HG03520 (cell line): ENCODE data around the gene BST1.

Experiments used
- ATAC-seq: cut with Tn5 transposase; IDR thresholded peaks from one replicate; pipeline ENCODE4 v1.9.1; 2021; ENCODE audit warnings: mild to moderate bottlenecking, moderate library complexity; ENCODE audit not compliant: unreplicated experiment

The BST1 gene, protein sequence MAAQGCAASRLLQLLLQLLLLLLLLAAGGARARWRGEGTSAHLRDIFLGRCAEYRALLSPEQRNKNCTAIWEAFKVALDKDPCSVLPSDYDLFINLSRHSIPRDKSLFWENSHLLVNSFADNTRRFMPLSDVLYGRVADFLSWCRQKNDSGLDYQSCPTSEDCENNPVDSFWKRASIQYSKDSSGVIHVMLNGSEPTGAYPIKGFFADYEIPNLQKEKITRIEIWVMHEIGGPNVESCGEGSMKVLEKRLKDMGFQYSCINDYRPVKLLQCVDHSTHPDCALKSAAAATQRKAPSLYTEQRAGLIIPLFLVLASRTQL

DNA sequence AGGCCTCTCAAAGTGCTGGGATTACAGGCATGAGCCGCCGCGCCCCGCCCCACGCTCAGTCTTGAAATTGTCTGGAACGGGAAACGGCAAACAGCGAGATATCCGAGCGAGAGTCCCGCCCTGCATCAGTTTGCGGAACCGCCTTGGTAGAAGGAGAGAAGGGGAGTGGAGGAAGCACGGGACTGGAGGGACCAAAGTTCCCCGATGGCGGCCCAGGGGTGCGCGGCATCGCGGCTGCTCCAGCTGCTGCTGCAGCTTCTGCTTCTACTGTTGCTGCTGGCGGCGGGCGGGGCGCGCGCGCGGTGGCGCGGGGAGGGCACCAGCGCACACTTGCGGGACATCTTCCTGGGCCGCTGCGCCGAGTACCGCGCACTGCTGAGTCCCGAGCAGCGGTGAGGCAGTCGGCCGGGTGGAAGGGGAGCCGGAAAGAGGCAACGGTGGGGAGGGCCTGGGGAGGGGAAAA is at the start of gene BST1:
BST1 (plus strand) TSS at position 125 of the 463 bp plus-strand sequence; CDS start at position 205, 80 bp downstream.
- no peak for ATAC-seq

DNA sequence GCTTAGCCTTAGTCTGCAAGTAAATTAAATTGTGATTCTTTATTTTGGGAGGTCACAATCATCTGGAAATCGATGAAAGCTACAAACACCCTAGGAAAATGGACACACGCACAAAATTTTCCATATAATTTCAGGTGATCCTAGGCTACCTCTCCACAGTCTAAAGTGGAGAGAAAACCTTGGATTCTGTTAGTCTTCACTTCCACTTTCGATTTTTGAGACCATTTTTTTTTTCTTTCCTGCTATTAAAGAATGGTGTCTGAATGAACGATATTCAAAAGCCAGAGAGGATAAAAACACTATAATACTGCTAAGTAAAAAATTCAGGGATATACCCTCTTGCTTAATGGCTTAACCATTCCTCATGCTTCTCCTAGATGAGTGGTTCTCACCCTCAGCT is 49.4 kb upstream of the BST1 start:
- ATAC-seq: no peak

- ATAC-seq: peak; percentile 26
These were observed 48.8 kb upstream of the BST1 start for GRCh38 chr4:15653864-15654592.

- ATAC-seq: peak; percentile 43
These were observed 48.2 kb upstream of the BST1 start for GRCh38 chr4:15654593-15655222.

DNA sequence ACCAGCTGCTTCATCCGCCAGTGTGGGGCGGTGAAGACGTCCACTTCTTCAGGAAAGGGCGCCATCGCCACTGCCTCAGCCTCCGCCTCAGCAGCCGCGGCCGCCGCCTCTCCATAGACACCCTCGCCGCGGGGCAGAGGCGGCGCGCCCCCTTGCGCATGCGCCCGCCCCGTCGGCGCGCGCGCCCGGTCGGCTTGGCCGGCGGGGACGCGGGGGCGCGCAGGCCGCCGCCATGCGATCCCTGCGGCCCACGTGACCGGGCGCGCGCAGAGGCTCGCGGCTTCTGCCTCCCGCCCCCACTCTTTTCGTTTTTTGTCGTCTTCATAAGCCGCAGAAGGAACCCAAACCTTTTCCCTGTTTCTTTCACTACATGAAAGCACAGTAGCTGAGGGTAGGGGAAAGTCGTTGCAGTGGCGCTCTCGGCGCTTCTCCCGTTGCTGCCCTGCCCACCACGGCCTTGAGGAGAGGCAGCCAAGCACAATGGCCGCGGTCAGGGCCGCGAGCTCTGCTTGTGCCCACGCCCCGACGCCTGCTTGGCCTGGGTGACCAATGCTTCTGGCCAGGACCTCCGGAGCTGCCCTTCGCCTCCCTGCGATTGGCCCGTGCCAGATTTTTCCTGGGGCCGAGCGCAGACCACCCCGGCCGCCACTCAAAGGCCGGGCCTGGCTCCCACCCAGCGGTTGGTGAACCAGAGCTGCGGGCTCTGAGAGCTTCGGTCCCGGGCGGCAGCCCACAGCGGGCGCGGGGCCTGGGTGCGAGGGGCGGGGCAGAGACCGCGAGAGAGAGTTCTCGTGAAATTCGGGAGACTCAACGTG is 47.4 kb upstream of the BST1 start, which contains the start of gene FBXL5:
FBXL5 (minus strand) TSS at position 135 of the 815 bp plus-strand sequence; CDS start at position 65, 70 bp downstream.
- ATAC-seq: peak; percentile 64

GRCh38 chr4:15656038-15656470 is 46.8 kb upstream of the BST1 start:
- no peak for ATAC-seq

- no peak for ATAC-seq
These were observed 45.5 kb upstream of the BST1 start for GRCh38 chr4:15657366-15657765.

GRCh38 chr4:15658136-15658770 is 44.6 kb upstream of the BST1 start:
- no peak for ATAC-seq

GRCh38 chr4:15658781-15659180 is 44.1 kb upstream of the BST1 start:
- no peak for ATAC-seq

GRCh38 chr4:15659768-15660570 is 42.9 kb upstream of the BST1 start:
- ATAC-seq: no peak

GRCh38 chr4:15665753-15666365 is 37.0 kb upstream of the BST1 start:
- no peak for ATAC-seq

DNA sequence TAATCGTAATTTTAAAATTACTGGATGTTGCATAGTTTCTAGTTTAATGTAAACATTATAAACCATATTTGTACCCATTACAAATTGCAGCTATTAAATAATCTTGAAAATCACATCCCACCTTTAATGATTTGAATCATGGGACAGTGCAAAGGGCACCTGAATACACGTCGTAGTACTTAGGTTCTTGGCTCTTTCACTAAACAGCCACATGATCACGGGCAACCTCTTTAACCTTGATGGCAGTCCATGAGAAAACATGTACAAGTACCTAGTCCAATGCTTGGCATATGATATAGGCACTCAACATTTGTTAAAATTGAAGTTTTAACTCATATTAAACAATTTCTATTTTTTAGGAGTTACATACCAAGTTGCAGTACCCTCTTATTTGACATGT is 35.9 kb upstream of the BST1 start:
- ATAC-seq: no peak

DNA sequence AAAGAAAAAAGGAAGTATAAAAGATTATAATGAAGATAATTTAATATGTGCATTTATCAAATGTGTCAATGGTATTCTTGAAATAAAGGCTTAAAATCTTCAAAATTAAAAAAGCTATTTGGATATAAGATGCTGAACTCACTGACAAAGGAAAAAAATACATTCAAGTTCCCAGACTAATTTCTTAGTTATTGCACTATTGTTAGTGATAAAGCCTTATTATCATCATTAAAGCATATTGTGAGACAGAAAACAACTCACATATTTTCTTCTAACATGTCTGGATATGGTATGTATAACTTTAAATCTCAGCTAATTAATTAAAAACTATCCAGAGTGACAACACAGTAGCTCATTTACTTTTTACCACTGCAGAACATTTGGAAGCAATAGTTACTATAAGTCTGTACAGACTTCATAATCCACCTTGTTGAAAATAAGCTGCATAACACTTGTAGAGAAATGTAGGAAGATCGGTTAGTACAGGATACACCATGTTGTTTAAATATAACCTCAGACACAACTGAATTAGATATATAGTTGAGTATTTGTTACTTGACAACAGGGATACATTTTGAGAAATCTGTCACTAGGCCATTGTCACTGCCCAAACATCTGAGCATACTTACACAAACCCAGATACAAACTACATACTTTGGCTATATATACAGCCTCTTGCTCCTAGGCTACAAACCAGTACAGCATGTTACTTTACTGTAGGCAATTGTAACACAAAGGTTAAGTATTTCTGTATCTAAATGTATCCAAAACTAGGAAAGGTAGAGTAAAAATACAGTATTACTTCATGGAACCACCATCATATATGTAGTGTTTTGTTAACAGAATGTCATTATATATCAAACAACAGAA is 34.1 kb upstream of the BST1 start:
- ATAC-seq: no peak

GRCh38 chr4:15670576-15670975 is 32.3 kb upstream of the BST1 start:
- no peak for ATAC-seq

- no peak for ATAC-seq
These were observed 30.8 kb upstream of the BST1 start for GRCh38 chr4:15672101-15672500.

- ATAC-seq: no peak
These were observed 29.5 kb upstream of the BST1 start for GRCh38 chr4:15673337-15673736.

GRCh38 chr4:15674046-15674445 is 28.8 kb upstream of the BST1 start:
- ATAC-seq: no peak

GRCh38 chr4:15674926-15675325 is 27.9 kb upstream of the BST1 start:
- ATAC-seq: no peak
